H1 (cell line): ENCODE results near the gene TOP2B. TPM values are rescaled to one million over a fixed set of nuclear protein-coding genes. Genes with fewer than 3 reads are reported as not detected.

ENCODE experiments used
- CTCF ChIA-PET: fragments of 300-600 bp; sonication (Branson Sonifier 250); formaldehyde crosslinking; loops from one replicate; lab custom pipeline; 2021; ENCODE audit not compliant: partially characterized antibody; lab: Charles Lee
- POLR2A ChIA-PET: fragments of 300-600 bp; sonication (Branson Sonifier 250); formaldehyde crosslinking; loops from one replicate; lab custom pipeline; 2021; ENCODE audit warnings: inconsistent platforms; ENCODE audit not compliant: partially characterized antibody; lab: Charles Lee
- DNase-seq, 2 experiments: peaks; one replicate each; pipeline versions ENCODE4 v3.0.0 to v3.0.0-alpha.2; 2010 to 2022; ENCODE audit warnings: low spot score in 2 of 2, low read depth in 1 of 2, mixed read lengths in 1 of 2
- FAIRE-seq: peaks from 2 replicates; lab custom pipeline; 2011; peaks lifted over from hg19 to GRCh38; lab: Jason Lieb, UNC
- H2AFZ ChIP-seq: 2 replicates; pipeline ENCODE4 v1.8.1; 2012; ENCODE audit warnings: low read length, inconsistent platforms
- H2AK5ac ChIP-seq: 2 replicates; pipeline ENCODE4 v1.6.1; 2013; ENCODE audit warnings: low read depth, low read length
- H2BK120ac ChIP-seq: replicated peaks from 2 replicates; pipeline ENCODE3; 2013; ENCODE audit warnings: low read depth, low read length, inconsistent platforms
- H2BK12ac ChIP-seq: 2 replicates; pipeline ENCODE4 v1.6.1; 2013; ENCODE audit warnings: low read depth, low read length
- H2BK15ac ChIP-seq: 2 replicates; pipeline ENCODE4 v1.6.1; 2013; ENCODE audit warnings: low read length
- H2BK20ac ChIP-seq: 2 replicates; pipeline ENCODE4 v1.6.1; 2013; ENCODE audit warnings: low read length
- H2BK5ac ChIP-seq: 2 replicates; pipeline ENCODE4 v1.6.1; 2013; ENCODE audit warnings: low read depth, low read length
- H3K14ac ChIP-seq: 2 replicates; pipeline ENCODE4 v1.6.1; 2013; ENCODE audit warnings: inconsistent platforms; ENCODE audit not compliant: insufficient read length
- H3K18ac ChIP-seq: 2 replicates; pipeline ENCODE4 v1.6.1; 2013; ENCODE audit warnings: low read length; ENCODE audit errors: extremely low read depth
- H3K23ac ChIP-seq: 2 replicates; pipeline ENCODE4 v1.6.1; 2013; ENCODE audit warnings: inconsistent platforms; ENCODE audit not compliant: insufficient read length
- H3K23me2 ChIP-seq: 2 replicates; pipeline ENCODE4 v1.6.1; 2013; ENCODE audit warnings: low read depth, low read length
- H3K27ac ChIP-seq: 2 replicates; pipeline ENCODE4 v1.6.1; 2011; ENCODE audit warnings: low read depth, low read length, inconsistent platforms
- H3K27me3 ChIP-seq, 4 experiments: replicated peaks in 1 of 4; 1 replicate in 1 of 4; 2 replicates in 3 of 4; pipeline versions ENCODE4 v1.6.1 to v1.8.1; 2011 to 2013; ENCODE audit warnings: low read length in 3 of 4, mild to moderate bottlenecking in 3 of 4, inconsistent platforms in 2 of 4, mixed read lengths in 2 of 4, moderate library complexity in 1 of 4; ENCODE audit not compliant: control insufficient read depth in 3 of 4, insufficient read depth in 3 of 4; ENCODE audit errors: extremely low read depth in 1 of 4
- H3K36me3 ChIP-seq, 4 experiments: 2 replicates each; pipeline versions ENCODE4 v1.6.1 to v1.8.1; 2011 to 2013; ENCODE audit warnings: mild to moderate bottlenecking in 4 of 4, low read length in 3 of 4, moderate library complexity in 2 of 4, control low read depth in 1 of 4, inconsistent platforms in 1 of 4; ENCODE audit not compliant: insufficient read depth in 4 of 4, control insufficient read depth in 2 of 4
- H3K4ac ChIP-seq: replicated peaks from 2 replicates; pipeline ENCODE3; 2013; ENCODE audit warnings: low read length, low read depth, mixed read lengths, inconsistent platforms; ENCODE audit not compliant: insufficient read length
- H3K4me1 ChIP-seq, 4 experiments: replicated peaks in 1 of 4; 1 replicate in 1 of 4; 2 replicates in 3 of 4; pipeline versions ENCODE4 v1.6.1 to v1.8.1; 2011 to 2013; ENCODE audit warnings: low read length in 3 of 4, inconsistent platforms in 2 of 4, mixed read lengths in 1 of 4; ENCODE audit not compliant: insufficient read depth in 4 of 4, control insufficient read depth in 3 of 4
- H3K4me2 ChIP-seq, 2 experiments: 2 replicates each; pipeline versions ENCODE4 v1.6.1 to v1.8.1; 2011 to 2013; ENCODE audit warnings: low read depth in 2 of 2, low read length in 2 of 2, control low read depth in 1 of 2, inconsistent platforms in 1 of 2, mild to moderate bottlenecking in 1 of 2; ENCODE audit not compliant: insufficient read depth in 1 of 2
- H3K4me3 ChIP-seq, 4 experiments: fragments of 200-600, 300-600 bp in 1 of 4; sonication (generic), shearing (Covaris generic), sonication (Bioruptor Twin) in 1 of 4; 2 replicates each; pipeline versions ENCODE4 v1.5.1 to v1.8.1; 2011 to 2016; ENCODE audit warnings: low read length in 4 of 4, low read depth in 3 of 4, control low read depth in 2 of 4, inconsistent platforms in 2 of 4, mild to moderate bottlenecking in 2 of 4, mixed read lengths in 1 of 4, moderate library complexity in 1 of 4; ENCODE audit not compliant: insufficient read depth in 2 of 4; ENCODE audit errors: extremely low read depth in 1 of 4
- H3K56ac ChIP-seq: replicated peaks from 2 replicates; pipeline ENCODE3; 2013; ENCODE audit warnings: low read depth, mild to moderate bottlenecking, mixed read lengths, low read length, inconsistent platforms; ENCODE audit not compliant: insufficient read length
- H3K79me1 ChIP-seq: 2 replicates; pipeline ENCODE4 v1.6.1; 2013; ENCODE audit warnings: low read depth, low read length, control low read depth
- H3K79me2 ChIP-seq, 2 experiments: 2 replicates each; pipeline versions ENCODE4 v1.6.1 to v1.8.1; 2012 to 2013; ENCODE audit warnings: low read length in 2 of 2, mild to moderate bottlenecking in 2 of 2, inconsistent platforms in 1 of 2; ENCODE audit not compliant: insufficient read depth in 2 of 2, control insufficient read depth in 1 of 2
- H3K9ac ChIP-seq, 4 experiments: replicated peaks in 1 of 4; 1 replicate in 1 of 4; 2 replicates in 3 of 4; pipeline versions ENCODE4 v1.6.1 to v1.8.1; 2011 to 2013; ENCODE audit warnings: low read depth in 3 of 4, low read length in 3 of 4, control low read depth in 2 of 4, mild to moderate bottlenecking in 2 of 4, moderate library complexity in 2 of 4, inconsistent platforms in 1 of 4; ENCODE audit errors: extremely low read depth in 1 of 4
- H3K9me3 ChIP-seq, 2 experiments: 2 replicates each; pipeline versions ENCODE4 v1.6.1 to v1.8.1; 2012 to 2013; ENCODE audit warnings: mild to moderate bottlenecking in 2 of 2, moderate library complexity in 2 of 2, control low read depth in 1 of 2, inconsistent platforms in 1 of 2, low read depth in 1 of 2, low read length in 1 of 2, mixed read lengths in 1 of 2; ENCODE audit not compliant: insufficient read depth in 2 of 2
- H4K20me1 ChIP-seq, 2 experiments: replicated peaks in 1 of 2; 2 replicates each; pipeline versions ENCODE3 to v1.8.1; 2011 to 2013; ENCODE audit warnings: inconsistent platforms in 2 of 2, low read length in 2 of 2, mild to moderate bottlenecking in 1 of 2; ENCODE audit not compliant: insufficient read depth in 2 of 2, control insufficient read depth in 1 of 2
- H4K5ac ChIP-seq: 2 replicates; pipeline ENCODE4 v1.6.1; 2013; ENCODE audit warnings: low read length, low read depth, mixed read lengths, inconsistent platforms; ENCODE audit not compliant: insufficient read length
- H4K8ac ChIP-seq: 2 replicates; pipeline ENCODE4 v1.8.0; 2013; ENCODE audit warnings: mild to moderate bottlenecking, moderate library complexity, low read length, inconsistent platforms; ENCODE audit not compliant: insufficient read depth; ENCODE audit errors: extremely low read depth
- H4K91ac ChIP-seq: replicated peaks from 2 replicates; pipeline ENCODE3; 2013; ENCODE audit warnings: low read length, mixed read lengths, inconsistent platforms; ENCODE audit not compliant: insufficient read length
- BRCA1 ChIP-seq: IDR thresholded peaks from 2 replicates; pipeline ENCODE4 v1.6.1; 2012; ENCODE audit warnings: low read depth, low read length, improper control_type of control experiment
- CEBPB ChIP-seq: IDR thresholded peaks from 2 replicates; pipeline ENCODE4 v1.6.1; 2012; ENCODE audit warnings: low read depth, low read length
- CREB1 ChIP-seq: IDR thresholded peaks from 2 replicates; pipeline ENCODE4 v1.6.1; 2012; ENCODE audit warnings: inconsistent platforms
- GTF2F1 ChIP-seq: IDR thresholded peaks from 2 replicates; pipeline ENCODE4 v1.6.1; 2012; ENCODE audit warnings: low read depth, low read length, improper control_type of control experiment, borderline replicate concordance
- HDAC6 ChIP-seq: IDR thresholded peaks from one replicate; pipeline ENCODE4 v1.7.1; 2012; ENCODE audit warnings: low read depth, mild to moderate bottlenecking, inconsistent platforms, low read length, moderate library complexity
- PHF8 ChIP-seq: fragments of 200-600 bp; sonication (generic); conservative IDR thresholded peaks from 2 replicates; pipeline ENCODE4 v1.7.1; 2012; ENCODE audit warnings: low read depth, mild to moderate bottlenecking, inconsistent platforms, low read length, moderate library complexity
- POLR2AphosphoS5 ChIP-seq: IDR thresholded peaks from 2 replicates; pipeline ENCODE4 v1.6.1; 2011; ENCODE audit warnings: low read depth, low read length
- RAD21 ChIP-seq, 2 experiments: IDR thresholded peaks in 1 of 2; conservative IDR thresholded peaks in 1 of 2; 2 replicates each; pipeline ENCODE4 v1.6.1; 2011; ENCODE audit warnings: low read depth in 2 of 2, low read length in 2 of 2, improper control_type of control experiment in 1 of 2, inconsistent platforms in 1 of 2, mild to moderate bottlenecking in 1 of 2, moderate library complexity in 1 of 2
- SIN3A ChIP-seq, 2 experiments: IDR thresholded peaks in 1 of 2; conservative IDR thresholded peaks in 1 of 2; 2 replicates each; pipeline ENCODE4 v1.6.1; 2011 to 2012; ENCODE audit warnings: low read length in 2 of 2, improper control_type of control experiment in 1 of 2, low read depth in 1 of 2, mild to moderate bottlenecking in 1 of 2
- SIX5 ChIP-seq: IDR thresholded peaks from 2 replicates; pipeline ENCODE4 v1.6.1; 2011; ENCODE audit warnings: mild to moderate bottlenecking, low read depth, low read length
- TBP ChIP-seq: IDR thresholded peaks from 2 replicates; pipeline ENCODE4 v1.6.1; 2011; ENCODE audit warnings: low read depth, low read length, improper control_type of control experiment
- ZNF274 ChIP-seq: IDR thresholded peaks from 2 replicates; pipeline ENCODE4 v1.7.0; 2012; ENCODE audit warnings: low read length, borderline replicate concordance; ENCODE audit errors: extremely low read depth
- WGBS, 2 experiments: shearing (Covaris generic) in 1 of 2; methylation state at CpG; one replicate each; pipeline versions ENCODE4 v1.1.6 to v1.1.7; 2013 to 2015; ENCODE audit warnings: low lambda C conversion rate in 2 of 2, mixed read lengths in 2 of 2, inconsistent platforms in 1 of 2, low coverage in 1 of 2, missing lambda C conversion rate in 1 of 2; ENCODE audit not compliant: insufficient replicate concordance in 2 of 2, insufficient coverage in 1 of 2, insufficient read length in 1 of 2; ENCODE audit errors: extremely low coverage in 1 of 2, missing lambda C conversion rate in 1 of 2; 5-methylcytosine and 5-hydroxymethylcytosine counted together
- polyA plus RNA-seq, 7 experiments: library from polyadenylated mRNA; depleted of rRNA in 3 of 7; stranded (reverse) in 5 of 7; unstranded in 2 of 7; fragments of >200 nt in 5 of 7; fragments of 200-250 nt in 2 of 7; gene quantifications; 1 replicate in 5 of 7; 2 replicates in 1 of 7; 4 replicates in 1 of 7; pipeline versions ENCODE4 v1.2.1 to v1.2.3, GENCODE V29; 2011 to 2013; ENCODE audit warnings: missing spikeins in 2 of 7, mixed read lengths in 2 of 7
- total RNA-seq: library from RNA; stranded (reverse); fragmentation: NEBNext Ultra II Directional; extraction: Animal tissue kit (Norgen Biotek cat#: 25700); gene quantifications from 2 replicates; pipeline ENCODE4 v1.2.1, GENCODE V29; 2021

TOP2B gene
- total and polyA plus RNA-seq, 2 of the 8 experiments (the other 6 are each of a cell fraction or from before 2014, with no cell fraction given) = 34.9 to 206 TPM

DNA sequence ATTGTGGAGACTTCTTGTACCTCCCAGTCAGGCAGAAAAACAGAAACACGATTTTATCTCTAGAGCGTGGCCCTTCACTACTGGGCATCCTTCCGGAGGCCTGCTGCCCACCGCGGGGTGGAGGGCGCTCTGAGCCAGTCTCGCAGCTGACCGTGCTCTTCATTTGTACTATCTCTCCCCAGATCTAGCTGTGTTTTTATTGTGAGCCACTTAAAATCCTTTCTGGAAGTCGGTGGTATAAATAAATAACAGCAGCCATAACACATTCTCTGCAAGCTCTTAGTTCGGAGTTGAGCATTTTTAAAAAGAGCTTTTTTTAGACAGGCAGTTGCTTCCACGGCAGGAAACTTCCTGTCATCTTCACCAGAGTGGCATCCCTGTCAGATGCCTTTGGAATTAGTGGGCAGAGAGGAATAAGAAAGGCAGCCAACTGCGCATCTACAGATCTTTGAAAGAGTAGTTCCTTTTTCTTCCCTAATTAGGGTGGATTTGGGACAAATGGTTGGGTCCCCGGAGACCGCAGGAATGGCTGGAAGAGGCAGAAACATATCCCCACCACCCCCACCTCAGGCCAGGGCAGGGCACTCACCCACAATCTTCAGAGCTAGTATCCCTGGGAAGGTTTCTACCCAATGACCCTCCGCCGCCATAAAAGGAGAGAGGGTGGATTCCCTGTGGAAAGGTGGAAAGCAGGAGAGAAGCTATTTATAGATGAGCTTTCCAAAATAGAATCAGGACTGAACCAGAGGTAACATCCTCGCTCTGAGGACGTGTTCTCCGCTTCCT lies 91.1 kb downstream of the TOP2B start:
- Histone ChIP-seq H3K56ac (no peak overlapping the region), H3K4me1 (no peaks in the 10 kb centered on the region; a peak in 1 of 7 replicates), H3K23ac (no peak overlapping the region), H3K4ac (no peak overlapping the region), H2BK20ac (no peak overlapping the region), H3K4me2 (no peak overlapping the region), H2AK5ac (no peak overlapping the region), H4K91ac (no peak overlapping the region), H2BK12ac (no peak overlapping the region), H2AFZ (no peak overlapping the region), H3K9ac (no peak overlapping the region), H2BK15ac (no peak overlapping the region), H2BK5ac (no peak overlapping the region), H3K27ac (no peak overlapping the region), H2BK120ac (no peak overlapping the region), H3K79me1 (no peaks in the 10 kb centered on the region), H4K20me1 (no peaks in the 10 kb centered on the region), H3K27me3 (no peaks in the 10 kb centered on the region), H4K8ac (no peak overlapping the region), H3K18ac (no peak overlapping the region), H4K5ac (no peak overlapping the region), H3K79me2 (no peaks in the 10 kb centered on the region), H3K14ac (no peak overlapping the region), H3K4me3 (no peak overlapping the region), H3K23me2 (no peaks in the 10 kb centered on the region; the same call in 1 of the 2 replicates), H3K9me3 (no peaks in the 10 kb centered on the region), H3K36me3 (no peaks in the 10 kb centered on the region)
- DNase-seq = no peak
- FAIRE-seq = no peak
- POLR2A ChIA-PET = no interaction called here
- CTCF ChIA-PET = interaction anchor here (0.5 to 12.1 kb wide), 10 partner anchors 10 to 644 kb away, joined by 3 to 138 read pairs (median 4); no protein-coding TSS in a partner anchor
- 81% methylated on average over 19 of the region's 19 CpGs; no CpG with 5 or more reads in 1 of the 2 experiments for WGBS, 2 experiments
- no peak for TF ChIP-seq PHF8
- no peak for TF ChIP-seq GTF2F1
- TF ChIP-seq SIN3A (conservative IDR thresholded peaks at IDR 0.05 in 1 of 2, IDR thresholded peaks at IDR 0.05 in 1 of 2; ENCODE audit: low read depth in 1 of 2, low read length in 2 of 2) = no peak
- TF ChIP-seq SIX5 = no peak
- TF ChIP-seq BRCA1 = no peak
- TF ChIP-seq RAD21 (IDR thresholded peaks at IDR 0.05 in 1 of 2, conservative IDR thresholded peaks at IDR 0.05 in 1 of 2; ENCODE audit: low read depth in 2 of 2, low read length in 2 of 2) = no peak
- TF ChIP-seq TBP = no peak
- no peak for TF ChIP-seq HDAC6
- TF ChIP-seq CEBPB = no peak
- TF ChIP-seq CREB1 = no peak
- no peak for TF ChIP-seq POLR2AphosphoS5
- no peak for TF ChIP-seq ZNF274
